ENCODE data around the gene TCF7. TPM values are rescaled to one million over a fixed set of nuclear protein-coding genes. Genes with fewer than 3 reads are reported as not detected.

Gene TCF7
- total RNA-seq, 2 experiments from 2014 or later: 0.97 to 1.1 TPM

- no TSS peak for BruUV-seq (replicated peaks)
- POLR2A ChIA-PET: interaction anchor here (0.6 kb wide), 1 partner anchor 18 kb away, joined by 4 read pairs; no protein-coding TSS in a partner anchor
Measured at GRCh38 chr5:134188092-134188491, 73.6 kb downstream of the TCF7 start.

GRCh38 chr5:134189031-134189430, 74.5 kb downstream of the TCF7 start:
- no peaks in the 10 kb centered on the region for H3K9me3 ChIP-seq (ENCODE audit: low read length)
- CTCF ChIA-PET (ENCODE audit: unreplicated experiment): no interaction called here
- POLR2A ChIA-PET: interaction anchor here (0.5 to 1.4 kb wide), 4 partner anchors 17 to 527 kb away, joined by 3 to 5 read pairs (median 3); no protein-coding TSS in a partner anchor
- peaks cover 5% of the 10 kb centered on the region; the same call in 1 of the 2 replicates for H3K36me3 ChIP-seq (ENCODE audit: insufficient read depth, low read length)
- H3K4me3 ChIP-seq (ENCODE audit: low read depth, low read length, poor library complexity, severe bottlenecking): no peak overlapping the region
- no peak for DNase-seq (ENCODE audit: low spot score)
- H2AFZ ChIP-seq (ENCODE audit: low read length): no peak overlapping the region
- H3K27ac ChIP-seq (ENCODE audit: low read depth, low read length, poor library complexity, severe bottlenecking): no peak overlapping the region
- no peaks in the 10 kb centered on the region for H3K79me2 ChIP-seq (ENCODE audit: insufficient read depth, low read depth, low read length)
- no TSS peak for BruUV-seq (replicated peaks)
- intact Hi-C loops (cut with micrococcal nuclease; ENCODE audit: unreplicated experiment): no loop called here
- H3K9me2 ChIP-seq (ENCODE audit: insufficient read depth, low read length): no peaks in the 10 kb centered on the region
- H3K4me1 ChIP-seq (ENCODE audit: insufficient read depth, low read length, poor library complexity, severe bottlenecking): no peaks in the 10 kb centered on the region
- TF ChIP-seq EZH2phosphoT487 (IDR thresholded peaks at IDR 0.05; ENCODE audit: borderline replicate concordance, low read depth, low read length): no peak
- no peak for TF ChIP-seq CTCF (conservative IDR thresholded peaks at IDR 0.05; ENCODE audit: low read length)
- no peak overlapping the region for H3K4me2 ChIP-seq (ENCODE audit: low read length)
- H4K20me1 ChIP-seq (ENCODE audit: insufficient read depth, low read length): no peaks in the 10 kb centered on the region

More at GRCh38 chr5:134188092-134188491, 73.6 kb downstream of the TCF7 start:
- no peak overlapping the region for H2AFZ ChIP-seq (ENCODE audit: low read length)
- CTCF ChIA-PET (ENCODE audit: unreplicated experiment): no interaction called here
- no peak overlapping the region for H3K4me3 ChIP-seq (ENCODE audit: low read depth, low read length, poor library complexity, severe bottlenecking)
- no peaks in the 10 kb centered on the region for H3K36me3 ChIP-seq (ENCODE audit: insufficient read depth, low read length)
- H3K9me3 ChIP-seq (ENCODE audit: low read length): no peaks in the 10 kb centered on the region
- no peak overlapping the region for H3K4me2 ChIP-seq (ENCODE audit: low read length)
- no peak overlapping the region for H3K27ac ChIP-seq (ENCODE audit: low read depth, low read length, poor library complexity, severe bottlenecking)
- H3K79me2 ChIP-seq (ENCODE audit: insufficient read depth, low read depth, low read length): no peaks in the 10 kb centered on the region
- H3K9me2 ChIP-seq (ENCODE audit: insufficient read depth, low read length): no peaks in the 10 kb centered on the region
- intact Hi-C loops (cut with micrococcal nuclease; ENCODE audit: unreplicated experiment): no loop called here
- no peaks in the 10 kb centered on the region for H4K20me1 ChIP-seq (ENCODE audit: insufficient read depth, low read length)
- H3K4me1 ChIP-seq (ENCODE audit: insufficient read depth, low read length, poor library complexity, severe bottlenecking): no peaks in the 10 kb centered on the region
- TF ChIP-seq EZH2phosphoT487 (IDR thresholded peaks at IDR 0.05; ENCODE audit: borderline replicate concordance, low read depth, low read length) (no peak), CTCF (conservative IDR thresholded peaks at IDR 0.05; ENCODE audit: low read length) (no peak)
- DNase-seq (ENCODE audit: low spot score): no peak

GRCh38 chr5:134195666-134196065, 81.2 kb downstream of the TCF7 start:
- Histone ChIP-seq H2AFZ (ENCODE audit: low read length) (no peak overlapping the region), H3K4me3 (ENCODE audit: low read depth, low read length, poor library complexity, severe bottlenecking) (no peak overlapping the region), H4K20me1 (ENCODE audit: insufficient read depth, low read length) (no peaks in the 10 kb centered on the region), H3K4me1 (ENCODE audit: insufficient read depth, low read length, poor library complexity, severe bottlenecking) (no peaks in the 10 kb centered on the region), H3K79me2 (ENCODE audit: insufficient read depth, low read depth, low read length) (no peaks in the 10 kb centered on the region), H3K27ac (ENCODE audit: low read depth, low read length, poor library complexity, severe bottlenecking) (no peak overlapping the region), H3K36me3 (ENCODE audit: insufficient read depth, low read length) (peaks cover 68% of the 10 kb centered on the region), H3K9me2 (ENCODE audit: insufficient read depth, low read length) (no peaks in the 10 kb centered on the region), H3K4me2 (ENCODE audit: low read length) (no peak overlapping the region), H3K9me3 (ENCODE audit: low read length) (no peaks in the 10 kb centered on the region)
- ChIA-PET POLR2A (interaction anchor here (0.7 kb wide), 1 partner anchor 1926 kb away, joined by 3 read pairs; no protein-coding TSS in a partner anchor), CTCF (ENCODE audit: unreplicated experiment) (no interaction called here)
- TF ChIP-seq CTCF (conservative IDR thresholded peaks at IDR 0.05; ENCODE audit: low read length) (no peak), EZH2phosphoT487 (IDR thresholded peaks at IDR 0.05; ENCODE audit: borderline replicate concordance, low read depth, low read length) (no peak)
- intact Hi-C loops (cut with micrococcal nuclease; ENCODE audit: unreplicated experiment): no loop called here
- DNase-seq (ENCODE audit: low spot score): no peak
- BruUV-seq (replicated peaks): no TSS peak

All from OCI-LY7 (cell line).